ENCODE results near the gene CYP4X1.
"Not testable (repeated sequence)": the region's sequence is repeated elsewhere in the genome, so short reads cannot be mapped to it uniquely, and the experiment has no call there.

Gene CYP4X1

GRCh38 chr1:47023268-47024140 is at the start of gene CYP4X1:
Gene CYP4X1, plus strand, starts transcription at chr1:47023669. Its CDS starts 149 bp downstream, at chr1:47023818.
- no peak for DNase-seq

GRCh38 chr1:46983166-46983829 is 40.2 kb upstream of the CYP4X1 start:
- DNase-seq: no peak

- DNase-seq: no peak
Measured at GRCh38 chr1:46983830-46984586, 39.5 kb upstream of the CYP4X1 start.

GRCh38 chr1:46990541-46990940 is 32.9 kb upstream of the CYP4X1 start:
- not testable (repeated sequence) for DNase-seq

- DNase-seq: no peak
Measured at GRCh38 chr1:46991083-46991923, 32.2 kb upstream of the CYP4X1 start.

- DNase-seq: no peak
Measured at GRCh38 chr1:46996659-46997281, 26.7 kb upstream of the CYP4X1 start.

- no peak for DNase-seq
Measured at GRCh38 chr1:47002211-47002610, 21.3 kb upstream of the CYP4X1 start.

- DNase-seq: no peak
Measured at GRCh38 chr1:47003896-47004403, 19.5 kb upstream of the CYP4X1 start.

GRCh38 chr1:47006437-47006836 is 17.0 kb upstream of the CYP4X1 start:
- not testable (repeated sequence) for DNase-seq

GRCh38 chr1:47013293-47013692 is 10.2 kb upstream of the CYP4X1 start:
- DNase-seq: no peak

- DNase-seq: no peak
Measured at GRCh38 chr1:47021070-47021469, 2.4 kb upstream of the CYP4X1 start.

- DNase-seq: no peak
Measured at GRCh38 chr1:47024141-47024801, 802 bp downstream of the CYP4X1 start.

GRCh38 chr1:47030170-47030805 is 6.8 kb downstream of the CYP4X1 start:
- DNase-seq: no peak

GRCh38 chr1:47031059-47031458 is 7.6 kb downstream of the CYP4X1 start:
- DNase-seq: no peak

GRCh38 chr1:47031585-47031984 is 8.1 kb downstream of the CYP4X1 start:
- DNase-seq: no peak

- DNase-seq: no peak
Measured at GRCh38 chr1:47036764-47037163, 13.3 kb downstream of the CYP4X1 start.

GRCh38 chr1:47059376-47059775 is 35.9 kb downstream of the CYP4X1 start:
- no peak for DNase-seq

GRCh38 chr1:47067097-47067594 is 43.7 kb downstream of the CYP4X1 start, which contains the start of gene CYP4Z1:
Gene CYP4Z1, plus strand, starts transcription at chr1:47067231. Its CDS starts 260 bp downstream, at chr1:47067491.
- DNase-seq: no peak

- DNase-seq: not testable (repeated sequence)
Measured at GRCh38 chr1:47069080-47069479, 45.6 kb downstream of the CYP4X1 start.

- not testable (repeated sequence) for DNase-seq
Measured at GRCh38 chr1:47069509-47069908, 46.0 kb downstream of the CYP4X1 start.
